NCI-H146 (cell line): ENCODE data around the gene UNC79.

Experiments used
- DNase-seq: peaks from one replicate; lab custom pipeline; 2025; lab: John Stamatoyannopoulos, UW

The UNC79 gene

DNA sequence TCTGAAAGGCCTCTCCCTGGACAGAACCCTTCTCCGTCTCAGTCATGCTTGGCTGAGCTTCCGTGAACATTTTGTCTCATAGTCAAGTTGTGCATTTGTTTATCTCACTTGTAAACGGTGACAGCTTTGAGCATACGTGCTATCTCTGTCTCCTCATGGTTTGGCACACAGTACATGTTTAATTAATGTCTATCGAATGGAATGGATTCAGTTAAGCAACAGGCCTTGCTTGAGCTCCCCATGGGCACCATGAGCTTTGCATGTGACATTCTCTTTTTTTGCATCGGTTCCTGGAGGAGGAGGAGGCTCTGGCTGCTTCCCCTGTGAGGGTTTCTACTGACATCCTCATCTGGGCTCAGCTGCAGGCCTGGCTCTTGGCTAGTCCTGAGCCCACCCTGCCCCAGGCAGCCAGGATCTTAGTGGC, 277.6 kb downstream of the UNC79 start:
- no peak for DNase-seq

DNA sequence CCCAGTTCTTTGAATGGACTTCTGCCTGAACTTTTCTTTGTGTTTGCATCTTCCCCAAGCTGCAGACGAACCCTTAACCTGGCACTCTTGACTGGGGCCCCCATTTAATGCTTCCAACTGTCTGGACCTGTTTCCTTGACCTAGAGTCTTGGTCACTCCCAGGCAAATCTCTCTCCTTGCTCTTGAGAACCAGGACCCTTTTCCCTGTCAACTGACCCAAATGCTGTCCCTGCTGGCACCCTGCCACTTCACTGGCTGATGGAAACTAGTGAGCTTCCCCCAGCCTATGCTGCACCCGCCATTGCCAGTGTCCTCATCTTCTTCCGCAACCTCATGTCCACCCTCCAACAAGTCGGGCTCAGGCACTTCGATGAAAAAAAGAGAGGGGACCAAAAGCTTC, 278.1 kb downstream of the UNC79 start:
- no peak for DNase-seq

DNA sequence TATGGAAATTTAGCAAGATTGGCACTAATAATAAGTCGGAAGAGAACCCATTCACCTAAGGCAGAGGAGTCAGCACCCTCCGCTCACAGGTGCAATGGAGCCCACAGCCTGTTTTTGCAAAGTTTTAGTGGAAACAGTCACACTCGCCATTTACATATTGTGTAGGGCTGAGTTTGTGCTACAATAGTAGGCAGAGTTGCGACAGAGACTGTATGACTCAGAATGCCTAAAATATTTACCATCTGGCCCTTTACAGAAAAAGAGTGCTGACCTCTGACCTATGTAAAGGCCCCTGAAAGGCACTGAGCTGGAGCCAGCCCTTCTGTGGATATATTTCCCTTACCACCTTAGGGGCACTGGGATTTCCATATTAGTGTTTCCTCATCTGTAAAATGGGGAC, 278.5 kb downstream of the UNC79 start:
- no peak for DNase-seq

GRCh38 chr14:93712079-93712837, 281.5 kb downstream of the UNC79 start:
- no peak for DNase-seq

- DNase-seq, result peak; percentile 48
Measured at GRCh38 chr14:93712838-93713724, 282.3 kb downstream of the UNC79 start.

- no peak for DNase-seq
Measured at GRCh38 chr14:93713726-93714405, 283.1 kb downstream of the UNC79 start.

DNA sequence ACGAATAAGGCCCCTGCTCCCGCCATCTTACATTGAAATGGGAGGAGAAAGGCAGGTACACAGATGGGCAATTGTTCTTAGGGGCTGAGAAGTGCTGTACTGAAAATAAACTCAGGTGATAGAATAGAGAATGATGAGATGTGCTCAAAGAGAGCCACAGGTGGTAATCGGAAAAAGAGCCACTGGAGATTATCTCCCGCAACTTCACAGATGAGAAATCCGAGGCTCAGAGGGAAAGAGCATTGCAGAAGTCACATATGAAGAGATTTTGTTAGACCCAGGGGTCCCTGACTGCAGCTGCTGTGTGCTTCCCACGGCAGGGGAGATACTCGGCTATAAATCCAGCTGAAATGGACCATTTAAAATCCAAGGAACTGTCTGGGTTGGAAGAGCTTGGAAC, 283.9 kb downstream of the UNC79 start:
- no peak for DNase-seq

GRCh38 chr14:93715279-93715927, 284.7 kb downstream of the UNC79 start:
- DNase-seq, result no peak

DNA sequence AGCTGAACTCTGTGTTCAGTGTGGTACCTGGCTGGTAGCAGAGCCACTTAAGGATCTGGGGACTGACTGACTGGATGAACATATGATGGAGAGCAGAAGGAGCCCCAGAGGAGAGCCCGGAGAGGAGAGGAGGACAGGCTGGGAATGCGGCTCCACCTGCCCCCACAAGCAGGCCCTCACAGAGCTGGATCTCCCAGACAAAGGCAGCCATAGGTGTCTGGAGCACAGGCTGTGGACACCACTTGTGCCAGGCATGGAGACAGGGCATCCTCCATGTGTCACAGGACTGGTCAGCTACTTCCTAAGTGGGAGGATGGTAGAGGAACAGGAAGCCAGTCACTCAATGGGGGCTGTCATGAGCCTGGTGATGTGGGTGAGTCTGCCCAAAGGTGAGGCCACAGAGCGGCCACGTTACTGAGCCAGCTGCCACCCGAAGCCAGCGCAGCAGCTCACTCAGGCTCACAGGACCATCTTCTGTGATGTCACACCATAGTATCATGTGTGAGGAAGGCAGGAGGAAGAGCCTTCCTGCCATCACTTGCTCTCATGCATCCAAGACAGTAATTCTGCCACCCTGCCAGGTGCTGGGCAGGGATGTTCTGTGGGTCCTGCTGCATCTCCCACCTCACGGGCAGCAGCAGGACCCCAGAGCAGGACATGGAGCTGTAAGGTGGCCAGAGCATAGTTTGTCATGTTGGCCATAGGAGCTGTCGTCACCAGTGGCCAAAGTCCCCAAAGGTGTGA, 285.4 kb downstream of the UNC79 start:
- DNase-seq, result no peak

DNA sequence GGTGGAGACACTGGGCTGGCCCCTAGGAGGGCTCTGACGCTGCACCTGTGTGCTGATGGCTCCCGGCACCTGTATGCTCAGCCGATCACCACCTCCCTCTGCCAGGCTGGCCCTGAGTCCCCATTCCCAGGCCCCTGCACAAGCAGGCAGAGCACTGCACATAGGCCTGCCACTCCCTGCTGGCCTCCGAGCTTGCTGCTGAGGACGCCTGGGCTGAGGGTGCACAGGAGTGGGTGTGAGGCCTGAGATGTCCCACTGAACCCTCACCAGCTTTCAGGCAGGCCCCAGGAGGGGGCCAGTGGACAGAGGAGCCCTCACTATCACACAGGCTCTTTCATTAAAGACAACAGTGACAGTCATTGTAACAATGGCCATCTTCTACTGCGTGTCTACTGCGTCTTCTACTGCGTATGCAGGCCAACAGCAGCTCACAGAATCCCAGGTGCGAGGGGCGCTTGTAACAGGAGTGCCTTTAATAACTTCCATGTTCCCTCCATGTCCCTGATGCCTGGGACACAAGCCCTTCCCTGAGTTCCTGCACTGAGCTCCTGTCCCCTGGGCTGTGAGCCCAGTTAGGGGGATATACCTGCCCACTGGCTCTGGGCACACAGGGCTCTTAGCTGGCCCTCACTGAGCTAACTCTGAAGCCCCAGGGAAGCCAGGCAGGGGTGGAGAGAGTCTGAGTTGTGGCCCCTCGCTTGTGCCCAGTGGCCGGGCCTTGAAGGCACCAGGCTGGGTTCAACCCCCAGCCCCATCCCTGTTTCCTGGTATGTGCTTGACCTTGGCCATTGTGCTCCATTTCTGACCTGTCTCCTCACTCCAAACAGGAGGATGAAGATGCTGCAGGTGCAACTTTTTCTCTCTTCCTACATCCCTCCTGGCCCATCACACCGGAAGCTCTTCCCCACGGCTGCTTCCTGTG, 286.3 kb downstream of the UNC79 start:
- DNase-seq, result no peak

DNA sequence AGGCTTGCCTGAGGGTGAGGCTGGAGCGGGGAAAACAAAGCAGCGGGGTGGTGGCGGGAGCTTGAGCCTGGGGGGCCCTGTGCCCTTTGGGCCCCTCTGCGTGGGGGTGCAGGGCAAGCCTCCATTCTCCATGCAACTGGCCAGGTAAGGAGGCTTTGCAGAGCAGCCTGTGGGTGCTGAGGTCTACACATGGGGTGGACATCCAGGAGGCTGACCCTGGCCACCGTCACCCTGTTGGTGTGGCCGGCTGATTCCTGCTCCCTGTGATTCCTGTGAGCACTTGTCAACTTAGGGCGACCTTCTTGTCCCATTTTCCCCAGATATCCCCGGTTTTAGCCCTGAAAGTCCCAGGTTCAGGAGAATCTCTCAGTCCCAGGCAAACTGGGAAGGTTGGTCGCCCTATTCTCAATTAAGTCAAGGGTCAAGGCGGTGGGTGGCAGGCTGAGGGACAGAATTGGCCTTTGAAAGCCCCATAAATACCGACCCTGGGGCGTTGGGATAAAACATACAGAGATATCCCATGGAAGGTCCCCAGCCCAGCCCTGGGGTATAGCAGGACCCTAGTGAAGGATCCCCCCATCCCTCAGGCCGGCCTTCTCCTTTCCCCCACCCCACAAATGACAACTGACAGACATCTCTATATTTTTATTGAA, 287.1 kb downstream of the UNC79 start:
- DNase-seq, result no peak

- DNase-seq, result no peak
Measured at GRCh38 chr14:93719256-93719655, 288.5 kb downstream of the UNC79 start.

GRCh38 chr14:93720076-93720815, 289.5 kb downstream of the UNC79 start:
- DNase-seq, result no peak

DNA sequence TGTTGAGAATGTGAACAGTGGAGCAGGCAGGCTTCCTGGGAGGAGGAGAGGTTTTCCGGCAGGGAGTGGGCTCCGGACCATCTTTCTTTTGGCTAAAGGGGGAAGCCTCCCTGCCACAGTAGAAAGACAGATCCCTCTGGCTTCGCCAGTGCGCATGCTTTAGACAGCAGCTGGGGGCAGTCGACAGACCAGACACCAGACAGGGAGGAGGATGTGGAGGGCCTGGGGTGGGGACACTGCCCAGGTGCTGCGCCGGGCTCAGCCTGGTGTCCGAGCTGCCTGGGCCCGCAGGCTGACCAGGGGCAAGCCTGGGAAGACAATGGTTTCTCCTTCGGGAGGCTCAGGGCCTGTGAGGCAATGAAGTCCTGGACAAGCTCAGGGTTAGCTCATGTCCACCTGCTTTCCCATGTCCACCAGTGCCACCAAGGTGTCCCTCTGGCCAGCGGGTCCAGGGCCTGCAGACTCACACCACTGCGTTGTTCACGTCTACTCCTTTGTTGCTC, 290.3 kb downstream of the UNC79 start:
- DNase-seq, result no peak

GRCh38 chr14:93723001-93723400, 292.3 kb downstream of the UNC79 start:
- no peak for DNase-seq

GRCh38 chr14:93725002-93725582, 294.4 kb downstream of the UNC79 start:
- no peak for DNase-seq

DNA sequence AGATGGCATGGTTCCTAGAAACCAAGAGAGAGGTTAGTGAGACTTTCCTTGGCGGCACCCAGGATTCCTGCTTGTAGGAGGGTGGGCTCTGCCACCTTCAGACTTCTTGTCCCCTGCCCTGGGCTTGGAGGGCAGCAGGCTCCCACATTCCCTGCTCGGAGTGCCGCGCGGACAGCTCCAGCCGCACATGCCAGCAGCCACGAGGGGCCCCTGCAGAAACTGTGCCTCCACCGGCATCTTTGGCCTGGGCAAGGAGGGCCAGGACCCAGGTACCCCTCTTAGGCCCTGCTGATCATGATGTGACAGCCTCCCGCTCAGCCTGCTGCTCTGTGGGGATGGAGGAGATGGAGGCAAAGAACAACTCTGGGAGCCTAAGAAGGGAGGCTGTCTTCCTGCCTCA, 295.3 kb downstream of the UNC79 start:
- DNase-seq, result no peak

DNA sequence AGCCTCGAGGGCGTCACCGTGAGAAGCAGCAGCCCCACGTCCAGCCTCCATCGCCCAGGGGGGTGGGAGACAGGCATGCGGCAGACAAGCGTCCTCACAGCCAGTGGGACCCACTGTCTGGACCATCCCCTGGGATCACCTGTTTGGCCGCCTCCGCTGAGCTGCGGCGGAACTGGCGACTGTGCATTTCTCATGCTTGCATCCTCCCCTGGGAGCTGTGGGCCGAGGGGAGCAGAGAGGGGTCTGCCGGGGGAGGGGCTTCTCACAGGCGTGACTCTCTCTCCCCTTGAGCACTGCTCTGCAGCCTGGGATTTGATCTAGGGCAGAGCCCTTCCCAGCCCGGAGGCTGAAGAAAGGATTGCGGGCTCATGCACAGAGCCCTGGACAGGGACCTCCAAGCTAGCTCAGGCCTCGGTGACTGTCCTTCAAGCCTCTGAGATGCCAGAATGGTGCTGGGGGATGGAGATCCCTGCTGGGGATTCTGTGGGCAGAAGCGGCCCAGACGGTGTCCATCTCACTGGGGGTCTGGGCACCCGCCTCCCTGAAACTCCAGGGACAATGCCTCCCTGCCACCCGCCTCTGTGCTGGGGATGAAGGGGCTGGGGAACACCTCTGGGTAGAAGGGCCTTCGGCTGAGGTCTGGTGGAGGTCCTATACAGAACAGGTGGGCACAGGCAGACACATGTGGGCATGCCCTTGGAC, 296.5 kb downstream of the UNC79 start:
- DNase-seq, result no peak
